GM23338 (cell line): ENCODE measurements around the gene TESMIN. TPM values are rescaled to one million over a fixed set of nuclear protein-coding genes. Genes with fewer than 3 reads are reported as not detected.

Source experiments
- ATAC-seq: fragments of 200-7000 bp; cut with Tn5 transposase; 3 replicates; pipeline ENCODE4 v1.9.1; 2020
- DNase-seq: peaks from one replicate; pipeline ENCODE4 v3.0.0-alpha.2; 2015; ENCODE audit warnings: low spot score
- H2AFZ ChIP-seq: fragments of 200-600 bp; sonication (generic); 2 replicates; pipeline ENCODE4 v1.8.0; 2016; ENCODE audit warnings: antibody characterized with exemption, mild to moderate bottlenecking, moderate library complexity
- H3F3A ChIP-seq: fragments of 200-600 bp; sonication (generic); replicated peaks from 2 replicates; pipeline ENCODE4 v1.8.0; 2017; ENCODE audit warnings: antibody characterized with exemption, mixed run types, low read depth
- H3K27ac ChIP-seq: fragments of 200-600 bp; sonication (generic); 2 replicates; pipeline ENCODE4 v1.6.1; 2016; ENCODE audit warnings: low read depth
- H3K27me3 ChIP-seq: fragments of 200-600 bp; sonication (generic); 2 replicates; pipeline ENCODE4 v1.8.0; 2016; ENCODE audit warnings: mild to moderate bottlenecking, mixed run types, moderate library complexity; ENCODE audit not compliant: insufficient read depth
- H3K36me3 ChIP-seq: fragments of 200-600 bp; sonication (generic); 2 replicates; pipeline ENCODE4 v1.8.0; 2016; ENCODE audit warnings: mild to moderate bottlenecking; ENCODE audit not compliant: insufficient read depth
- H3K4me1 ChIP-seq: fragments of 200-600 bp; sonication (generic); 2 replicates; pipeline ENCODE4 v1.8.0; 2016; ENCODE audit warnings: mild to moderate bottlenecking, moderate library complexity; ENCODE audit not compliant: insufficient read depth
- H3K4me2 ChIP-seq: fragments of 200-600 bp; sonication (generic); 2 replicates; pipeline ENCODE4 v1.7.1; 2017; ENCODE audit warnings: mixed run types
- H3K4me3 ChIP-seq: fragments of 200-600 bp; sonication (generic); 2 replicates; pipeline ENCODE4 v1.6.1; 2016; ENCODE audit warnings: mixed run types
- H3K79me2 ChIP-seq: fragments of 200-600 bp; sonication (generic); replicated peaks from 2 replicates; pipeline ENCODE4 v1.8.0; 2017; ENCODE audit warnings: mild to moderate bottlenecking; ENCODE audit not compliant: insufficient read depth
- H3K9me2 ChIP-seq: fragments of 200-600 bp; sonication (generic); 2 replicates; pipeline ENCODE4 v1.8.0; 2017; ENCODE audit not compliant: insufficient read depth
- H4K20me1 ChIP-seq: fragments of 200-600 bp; sonication (generic); replicated peaks from 2 replicates; pipeline ENCODE4 v1.8.0; 2017; ENCODE audit warnings: mild to moderate bottlenecking; ENCODE audit not compliant: insufficient read depth
- H3K27ac Mint-ChIP-seq: 2 replicates; pipeline ENCODE4 v1.8.0; 2020; ENCODE audit warnings: inconsistent platforms, mild to moderate bottlenecking, moderate library complexity, mixed read lengths
- H3K27me3 Mint-ChIP-seq: 3 replicates; pipeline ENCODE4 v1.8.0; 2022; ENCODE audit warnings: low read depth, mild to moderate bottlenecking, moderate library complexity, mixed read lengths, inconsistent platforms; ENCODE audit not compliant: insufficient read depth, poor library complexity
- H3K36me3 Mint-ChIP-seq: 3 replicates; pipeline ENCODE4 v1.8.0; 2021; ENCODE audit warnings: low read depth, mild to moderate bottlenecking, inconsistent platforms, moderate library complexity, mixed read lengths
- H3K4me1 Mint-ChIP-seq: 3 replicates; pipeline ENCODE4 v1.8.0; 2020; ENCODE audit warnings: mild to moderate bottlenecking, inconsistent platforms, mixed read lengths
- H3K4me3 Mint-ChIP-seq: 3 replicates; pipeline ENCODE4 v1.8.0; 2021; ENCODE audit warnings: moderate library complexity, mild to moderate bottlenecking, inconsistent platforms, mixed read lengths
- H3K9me3 Mint-ChIP-seq: 3 replicates; pipeline ENCODE4 v1.8.0; 2020; ENCODE audit warnings: moderate library complexity, mild to moderate bottlenecking, inconsistent platforms, mixed read lengths
- CREB1 ChIP-seq: fragments of 250-450 bp; sonication (Bioruptor Pico); IDR thresholded peaks from 2 replicates; pipeline ENCODE4 v1.5.0; 2020; ENCODE audit warnings: low read depth, mild to moderate bottlenecking, moderate library complexity
- CTCF ChIP-seq, 2 experiments: fragments of 200-600 bp in 1 of 2; sonication (generic) in 1 of 2; conservative IDR thresholded peaks; 2 replicates each; pipeline versions ENCODE4 v1.5.1 to v1.6.1; 2016 to 2017; ENCODE audit warnings: antibody characterized with exemption in 2 of 2, low read depth in 2 of 2, mild to moderate bottlenecking in 2 of 2, moderate library complexity in 1 of 2
- ETS1 ChIP-seq: IDR thresholded peaks from 2 replicates; pipeline ENCODE4 v1.6.1; 2016; ENCODE audit warnings: antibody characterized with exemption
- EZH2phosphoT487 ChIP-seq: fragments of 200-600 bp; sonication (generic); IDR thresholded peaks from one replicate; pipeline ENCODE4 v1.8.1; 2018; ENCODE audit warnings: antibody characterized with exemption; ENCODE audit not compliant: unreplicated experiment
- POLR2AphosphoS5 ChIP-seq: IDR thresholded peaks from 2 replicates; pipeline ENCODE4 v1.6.1; 2016; ENCODE audit warnings: antibody characterized with exemption, low read depth
- REST ChIP-seq: IDR thresholded peaks from one replicate; pipeline ENCODE4 v1.6.1; 2018; ENCODE audit warnings: antibody characterized with exemption; ENCODE audit not compliant: unreplicated experiment
- polyA plus RNA-seq: library from polyadenylated mRNA; unstranded; fragments of >200 nt; fragmentation: Nextera tagmentation; extraction: Ambion mirVana; gene quantifications from 2 replicates; pipeline ENCODE4 v1.2.1, GENCODE V29; 2016
- total RNA-seq: library from RNA; depleted of rRNA; stranded (reverse); fragments of >200 nt; shearing (Covaris generic); gene quantifications from 2 replicates; pipeline ENCODE4 v1.2.3, GENCODE V29; 2014

The TESMIN gene
- total and polyA plus RNA-seq, 2 experiments from 2014 or later: 54.5 to 64.6 TPM

GRCh38 chr11:68764746-68765145 lies 13.4 kb upstream of the TESMIN start:
- Mint-ChIP-seq H3K4me1 (peaks cover 12% of the 10 kb centered on the region), H3K36me3 (0 out of 3 replicates have a peak, but pooled peaks cover 3% of the 10 kb centered on the region), H3K27me3 (peaks cover 6% of the 10 kb centered on the region), H3K27ac (no peak overlapping the region), H3K9me3 (no peaks in the 10 kb centered on the region), H3K4me3 (no peak overlapping the region)
- Histone ChIP-seq H3K27me3 (no peaks in the 10 kb centered on the region), H3K4me2 (no peak overlapping the region), H3F3A (no peaks in the 10 kb centered on the region), H3K9me2 (no peaks in the 10 kb centered on the region), H2AFZ (no peak overlapping the region), H3K79me2 (no peaks in the 10 kb centered on the region), H3K36me3 (no peaks in the 10 kb centered on the region), H3K4me3 (no peak overlapping the region), H3K4me1 (no peaks in the 10 kb centered on the region; the same call in 1 of the 2 replicates), H4K20me1 (no peaks in the 10 kb centered on the region), H3K27ac (no peak overlapping the region)
- ATAC-seq (no peak), DNase-seq (no peak)
- TF ChIP-seq CREB1 (CRISPR knock-in tag) (no peak), ETS1 (no peak), EZH2phosphoT487 (no peak), REST (no peak)

GRCh38 chr11:68763926-68764657 lies 12.8 kb upstream of the TESMIN start:
- Mint-ChIP-seq H3K27me3 (peaks cover 6% of the 10 kb centered on the region), H3K4me1 (peaks cover 12% of the 10 kb centered on the region), H3K27ac (no peak overlapping the region), H3K4me3 (no peak overlapping the region), H3K36me3 (0 out of 3 replicates have a peak, but pooled peaks cover 3% of the 10 kb centered on the region), H3K9me3 (no peaks in the 10 kb centered on the region)
- H2AFZ ChIP-seq: no peak overlapping the region
- H3K27ac ChIP-seq: no peak overlapping the region
- ATAC-seq (peak; percentile 81), DNase-seq (no peak)
- H3K79me2 ChIP-seq: no peaks in the 10 kb centered on the region
- no peaks in the 10 kb centered on the region for H3K36me3 ChIP-seq
- peak; percentile 11 to 60; a peak in 2 of 4 replicates for TF ChIP-seq CTCF (conservative IDR thresholded peaks at IDR 0.05; ENCODE audit: low read depth in 2 of 2)
- TF ChIP-seq POLR2AphosphoS5: no peak
- no peaks in the 10 kb centered on the region; the same call in 1 of the 2 replicates for H3K4me1 ChIP-seq
- H3K9me2 ChIP-seq: no peaks in the 10 kb centered on the region
- H3K4me3 ChIP-seq: no peak overlapping the region
- H3F3A ChIP-seq: no peaks in the 10 kb centered on the region
- H3K4me2 ChIP-seq: no peak overlapping the region
- no peaks in the 10 kb centered on the region for H4K20me1 ChIP-seq
- no peaks in the 10 kb centered on the region for H3K27me3 ChIP-seq
